GM12875 (cell line): ENCODE results near the gene LMO7.
"Not testable (repeated sequence)": the region's sequence is repeated elsewhere in the genome, so short reads cannot be mapped to it uniquely, and the experiment has no call there.

Experiments used
- H3K4me3 ChIP-seq: one replicate; pipeline ENCODE4 v1.5.1; 2011; ENCODE audit warnings: low read depth, low read length, control low read depth
- TF ChIP-seq, protein P1 (sequence below): IDR thresholded peaks from 2 replicates; pipeline ENCODE4 v1.5.1; 2011; ENCODE audit warnings: low read depth, mild to moderate bottlenecking, control low read depth, inconsistent platforms, low read length, moderate library complexity, borderline replicate concordance; ENCODE audit not compliant: insufficient read depth

LMO7 gene

DNA sequence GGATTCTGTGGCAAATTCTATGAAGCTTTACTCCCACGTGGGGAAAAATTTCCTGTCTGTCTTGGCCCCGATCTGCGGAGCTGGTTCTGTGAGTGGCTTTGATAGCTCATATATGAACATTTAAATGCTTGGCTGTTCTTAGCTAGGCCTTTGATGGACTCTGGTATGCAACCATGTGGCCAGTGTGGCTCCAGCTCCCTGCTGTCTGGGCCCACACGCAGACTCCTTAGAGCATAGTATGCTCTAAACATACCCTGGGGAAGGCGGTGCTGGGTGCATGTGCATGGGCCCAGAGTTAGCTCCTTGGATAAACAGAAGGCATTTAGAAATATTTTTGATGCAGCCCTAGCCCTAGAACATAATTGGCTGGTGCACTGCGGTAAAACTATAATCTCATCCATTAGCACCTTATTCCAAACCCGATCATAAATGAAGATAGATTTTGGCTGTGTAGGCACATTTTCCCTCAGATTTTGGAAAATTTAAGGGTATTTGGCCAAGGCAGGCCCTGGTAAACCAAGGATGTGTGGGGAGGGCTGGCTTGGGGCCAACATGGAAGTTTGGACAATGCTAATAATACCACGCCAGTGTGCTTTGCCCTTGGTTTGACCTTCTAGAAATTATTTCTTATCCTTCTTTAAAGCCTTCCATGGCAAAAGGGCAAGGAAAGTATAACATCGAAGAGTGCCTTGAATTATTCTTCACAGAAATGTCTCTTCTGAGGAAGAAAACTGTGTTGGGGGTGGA is 153.5 kb downstream of the LMO7 start:
- TF ChIP-seq, protein P1, sequence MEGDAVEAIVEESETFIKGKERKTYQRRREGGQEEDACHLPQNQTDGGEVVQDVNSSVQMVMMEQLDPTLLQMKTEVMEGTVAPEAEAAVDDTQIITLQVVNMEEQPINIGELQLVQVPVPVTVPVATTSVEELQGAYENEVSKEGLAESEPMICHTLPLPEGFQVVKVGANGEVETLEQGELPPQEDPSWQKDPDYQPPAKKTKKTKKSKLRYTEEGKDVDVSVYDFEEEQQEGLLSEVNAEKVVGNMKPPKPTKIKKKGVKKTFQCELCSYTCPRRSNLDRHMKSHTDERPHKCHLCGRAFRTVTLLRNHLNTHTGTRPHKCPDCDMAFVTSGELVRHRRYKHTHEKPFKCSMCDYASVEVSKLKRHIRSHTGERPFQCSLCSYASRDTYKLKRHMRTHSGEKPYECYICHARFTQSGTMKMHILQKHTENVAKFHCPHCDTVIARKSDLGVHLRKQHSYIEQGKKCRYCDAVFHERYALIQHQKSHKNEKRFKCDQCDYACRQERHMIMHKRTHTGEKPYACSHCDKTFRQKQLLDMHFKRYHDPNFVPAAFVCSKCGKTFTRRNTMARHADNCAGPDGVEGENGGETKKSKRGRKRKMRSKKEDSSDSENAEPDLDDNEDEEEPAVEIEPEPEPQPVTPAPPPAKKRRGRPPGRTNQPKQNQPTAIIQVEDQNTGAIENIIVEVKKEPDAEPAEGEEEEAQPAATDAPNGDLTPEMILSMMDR: no peak
- H3K4me3 ChIP-seq: no peak overlapping the region

DNA sequence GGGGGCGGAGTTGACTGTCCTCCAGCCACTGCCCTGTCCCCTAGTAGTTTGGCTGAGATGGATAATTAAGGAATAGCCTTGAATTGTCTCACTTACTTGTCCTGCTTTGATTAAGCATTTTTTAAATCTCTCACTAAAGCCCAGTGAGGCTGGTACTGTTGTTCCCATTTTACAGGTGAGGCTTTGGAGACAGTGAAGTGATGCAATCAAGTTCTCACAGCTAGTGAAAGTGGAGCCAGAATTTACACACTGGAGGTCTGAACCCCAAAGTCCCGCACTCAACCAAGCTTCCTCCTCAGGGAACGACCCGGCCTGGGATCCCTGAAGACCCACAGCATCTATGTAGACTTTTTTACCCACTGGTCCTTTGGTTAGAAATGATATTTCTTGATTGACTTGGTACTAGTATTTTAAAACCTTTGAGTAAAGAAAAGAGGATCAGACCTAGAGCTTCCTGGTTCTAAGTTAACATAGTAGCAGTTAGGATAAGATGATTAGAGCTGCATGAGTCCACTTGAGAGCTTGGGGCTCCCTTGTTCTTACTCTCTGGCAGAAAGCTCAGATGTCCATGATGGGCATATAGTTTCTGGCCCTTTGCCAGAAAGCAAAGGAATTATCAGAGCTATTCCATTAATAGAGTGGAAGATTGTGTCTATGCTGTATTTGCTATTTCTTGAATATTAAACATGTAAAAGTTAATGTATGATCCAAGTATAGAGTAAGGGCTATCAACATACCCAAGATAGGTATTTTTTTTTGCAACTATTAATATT is 154.3 kb downstream of the LMO7 start:
- no peak overlapping the region for H3K4me3 ChIP-seq
- TF ChIP-seq, protein P1: no peak

- TF ChIP-seq, protein P1: no peak
- H3K4me3 ChIP-seq: no peak overlapping the region
These were observed 156.5 kb downstream of the LMO7 start for GRCh38 chr13:75792526-75793187.

DNA sequence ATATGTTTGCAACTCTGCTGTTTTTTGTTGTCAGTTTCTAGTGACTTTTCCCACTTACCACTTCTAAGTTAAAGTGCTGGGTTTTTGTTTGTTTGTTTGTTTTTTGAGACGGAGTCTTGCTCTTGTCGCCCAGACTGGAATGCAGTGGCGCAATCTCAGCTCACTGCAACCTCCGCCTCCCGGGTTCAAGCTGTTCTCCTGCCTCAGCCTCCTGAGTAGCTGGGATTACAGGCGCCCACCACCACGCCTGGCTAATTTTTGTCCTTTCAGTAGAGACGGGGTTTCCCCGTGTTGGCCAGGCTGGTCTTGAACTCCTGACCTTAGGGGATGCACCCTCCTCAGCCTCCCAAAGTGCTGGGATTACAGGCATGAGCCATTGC is 157.0 kb downstream of the LMO7 start:
- not testable (repeated sequence) for H3K4me3 ChIP-seq

DNA sequence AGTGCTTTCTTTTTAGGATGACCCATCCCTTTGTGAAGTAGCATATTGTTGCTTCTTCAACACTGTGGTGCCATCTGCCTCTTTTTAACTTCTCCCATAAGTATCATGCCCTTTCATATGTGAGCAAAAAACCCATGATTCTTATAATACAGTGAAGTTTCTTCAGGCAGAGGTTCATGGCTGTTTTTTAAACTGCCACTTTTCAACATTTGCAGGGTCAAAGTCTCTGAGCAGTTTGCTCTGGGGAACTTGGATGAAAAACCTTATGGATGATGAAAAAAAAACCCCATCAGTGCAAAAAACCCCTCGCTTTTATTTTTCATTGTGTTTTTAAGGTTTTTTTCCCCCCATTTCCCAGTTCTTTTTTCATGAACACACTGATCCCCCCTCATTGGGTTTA is 158.5 kb downstream of the LMO7 start:
- TF ChIP-seq, protein P1: no peak
- no peak overlapping the region for H3K4me3 ChIP-seq

GRCh38 chr13:75795274-75795673 is 159.1 kb downstream of the LMO7 start:
- TF ChIP-seq, protein P1: no peak

GRCh38 chr13:75796825-75797224 is 160.7 kb downstream of the LMO7 start:
- TF ChIP-seq, protein P1: no peak
- no peak overlapping the region for H3K4me3 ChIP-seq

More at GRCh38 chr13:75795274-75795673, 159.1 kb downstream of the LMO7 start:
- H3K4me3 ChIP-seq: no peak overlapping the region
